Breast epithelium (tissue), 4 donors: Measurements from ENCODE around the gene KIAA0319L. TPM values are rescaled to one million over a fixed set of nuclear protein-coding genes. Genes with fewer than 3 reads are reported as not detected.

Experiments used
- DNase-seq, 2 donors: peaks; one replicate each; pipeline ENCODE4 v3.0.0-alpha.2; 2019; ENCODE audit warnings: low spot score in 2 of 2
- H3K27ac ChIP-seq, 2 donors: fragments of 200-600 bp; sonication (generic) in 1 of 2; one replicate each; pipeline ENCODE4 v1.5.1; 2016 to 2019; ENCODE audit warnings: mild to moderate bottlenecking in 1 of 2
- H3K27me3 ChIP-seq, 2 donors: fragments of 200-600 bp; sonication (generic) in 1 of 2; one replicate each; pipeline versions ENCODE4 v1.5.1 to v1.6.0; 2017 to 2019; ENCODE audit warnings: control low read depth in 1 of 2, mild to moderate bottlenecking in 1 of 2
- H3K36me3 ChIP-seq: fragments of 200-600 bp; one replicate; pipeline ENCODE4 v1.5.1; 2019
- H3K4me1 ChIP-seq, 2 donors: fragments of 200-600 bp; sonication (generic); one replicate each; pipeline ENCODE4 v1.5.1; 2016 to 2019; ENCODE audit warnings: control low read depth in 1 of 2
- H3K4me3 ChIP-seq, 3 donors: fragments of 200-600 bp; sonication (generic); 1 replicate in 2 of 3; 2 replicates in 1 of 3; pipeline ENCODE4 v1.5.1; 2016 to 2019; ENCODE audit warnings: mild to moderate bottlenecking in 3 of 3, moderate library complexity in 2 of 3
- H3K9me3 ChIP-seq, 2 donors: fragments of 200-600 bp; sonication (generic) in 1 of 2; one replicate each; pipeline ENCODE4 v1.5.1; 2016 to 2019; ENCODE audit warnings: control low read depth in 1 of 2
- POLR2A ChIP-seq: fragments of 450-650 bp; IDR thresholded peaks from one replicate; pipeline ENCODE4 v1.6.1; 2016; ENCODE audit warnings: antibody characterized with exemption, mild to moderate bottlenecking, moderate library complexity
- POLR2AphosphoS5 ChIP-seq, 3 donors: sonication (generic); formaldehyde crosslinking; IDR thresholded peaks; one replicate each; pipeline ENCODE4 v1.6.1; 2017; ENCODE audit warnings: antibody characterized with exemption in 3 of 3
- intact Hi-C: fragments of 100-400 bp; cut with DNase I; formaldehyde crosslinking; loops from one replicate; pipeline ENCODE4 v1.15.1; 2023; ENCODE audit warnings: low total_unique reads
- total RNA-seq, 3 donors: library from RNA; depleted of rRNA; stranded (reverse); fragments of >200 nt; gene quantifications; one replicate each; pipeline ENCODE4 v1.1.0, GENCODE V29; 2016
- TF ChIP-seq, protein P1 (sequence below), 3 donors: fragments of 450-650 bp; IDR thresholded peaks; one replicate each; pipeline ENCODE4 v1.5.1; 2016 to 2017; ENCODE audit warnings: antibody characterized with exemption in 3 of 3, mild to moderate bottlenecking in 3 of 3, moderate library complexity in 3 of 3

KIAA0319L gene
- total RNA-seq, 3 donors from 2014 or later = 49.0 to 104 (median 103) TPM

DNA sequence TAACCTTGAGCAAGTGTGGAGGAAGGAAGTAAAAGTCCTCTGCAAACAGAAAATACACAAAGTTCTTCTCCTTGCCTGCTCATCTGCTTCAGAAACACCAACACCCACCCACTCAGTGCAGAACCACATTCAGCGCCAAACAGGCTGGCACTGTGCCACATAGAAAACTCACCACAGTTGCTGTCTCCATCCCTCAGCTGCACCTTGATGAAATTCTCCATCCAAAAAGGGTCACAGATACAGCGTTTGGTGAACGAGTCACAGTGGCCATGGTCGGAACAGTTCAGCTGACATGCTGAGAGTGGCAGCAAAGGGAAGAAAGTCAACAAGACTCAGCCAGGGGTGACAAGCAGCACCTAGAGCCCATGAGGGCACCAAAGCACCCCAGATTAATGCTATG lies 114.5 kb downstream of the KIAA0319L start:
- peak overlapping the region in 1 of 2 donors; percentile 28 for H3K27ac ChIP-seq
- no peak for DNase-seq
- intact Hi-C loops = loop anchor here (10.0 kb wide), 1 partner anchor 122 kb away; no protein-coding TSS in a partner anchor

DNA sequence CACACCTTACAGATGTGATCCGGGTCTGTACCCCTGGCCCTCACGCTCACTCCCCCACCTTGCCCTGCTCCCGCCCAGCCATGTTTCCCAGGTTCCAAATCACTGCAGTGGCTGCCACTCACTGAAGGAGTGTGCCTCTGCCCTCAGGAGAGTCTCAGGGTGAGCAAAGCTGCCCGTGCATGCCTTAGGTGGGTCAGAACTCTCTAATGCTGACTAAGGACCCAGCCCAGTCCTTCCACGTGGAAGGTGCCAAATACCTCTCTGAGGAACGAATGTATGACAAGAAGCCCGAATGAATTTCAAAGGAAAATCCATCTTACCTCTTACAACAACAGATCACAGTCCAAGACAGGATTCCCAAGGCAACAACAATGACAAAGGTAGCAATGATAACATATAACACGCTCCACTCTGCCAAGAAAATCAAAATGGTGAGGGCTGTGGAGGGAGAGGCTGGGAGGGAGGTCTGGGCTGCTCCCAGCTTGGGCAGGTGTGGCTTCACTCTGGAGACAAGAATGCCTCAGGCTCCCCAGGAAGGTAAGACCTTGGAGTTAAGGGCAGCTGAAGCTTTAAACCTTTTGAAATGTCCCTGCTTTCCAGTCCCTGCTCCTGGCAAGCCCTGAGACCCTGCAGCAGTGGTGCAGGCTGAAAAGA lies 115.2 kb downstream of the KIAA0319L start:
- intact Hi-C loops = loop anchor here (10.0 kb wide), 1 partner anchor 123 kb away; no protein-coding TSS in a partner anchor
- Histone ChIP-seq H3K4me1 (no peaks in the 10 kb centered on the region), H3K9me3 (no peaks in the 10 kb centered on the region), H3K36me3 (no peaks in the 10 kb centered on the region), H3K27ac (peak overlapping the region in 1 of 2 donors; percentile 28), H3K4me3 (no peak overlapping the region), H3K27me3 (no peaks in the 10 kb centered on the region)
- DNase-seq = no peak
- TF ChIP-seq, protein P1, sequence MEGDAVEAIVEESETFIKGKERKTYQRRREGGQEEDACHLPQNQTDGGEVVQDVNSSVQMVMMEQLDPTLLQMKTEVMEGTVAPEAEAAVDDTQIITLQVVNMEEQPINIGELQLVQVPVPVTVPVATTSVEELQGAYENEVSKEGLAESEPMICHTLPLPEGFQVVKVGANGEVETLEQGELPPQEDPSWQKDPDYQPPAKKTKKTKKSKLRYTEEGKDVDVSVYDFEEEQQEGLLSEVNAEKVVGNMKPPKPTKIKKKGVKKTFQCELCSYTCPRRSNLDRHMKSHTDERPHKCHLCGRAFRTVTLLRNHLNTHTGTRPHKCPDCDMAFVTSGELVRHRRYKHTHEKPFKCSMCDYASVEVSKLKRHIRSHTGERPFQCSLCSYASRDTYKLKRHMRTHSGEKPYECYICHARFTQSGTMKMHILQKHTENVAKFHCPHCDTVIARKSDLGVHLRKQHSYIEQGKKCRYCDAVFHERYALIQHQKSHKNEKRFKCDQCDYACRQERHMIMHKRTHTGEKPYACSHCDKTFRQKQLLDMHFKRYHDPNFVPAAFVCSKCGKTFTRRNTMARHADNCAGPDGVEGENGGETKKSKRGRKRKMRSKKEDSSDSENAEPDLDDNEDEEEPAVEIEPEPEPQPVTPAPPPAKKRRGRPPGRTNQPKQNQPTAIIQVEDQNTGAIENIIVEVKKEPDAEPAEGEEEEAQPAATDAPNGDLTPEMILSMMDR (IDR thresholded peaks at IDR 0.05) = no peak
- TF ChIP-seq POLR2A = no peak
- TF ChIP-seq POLR2AphosphoS5 (IDR thresholded peaks at IDR 0.05) = no peak

More for the DNA sequence above, 114.5 kb downstream of the KIAA0319L start:
- TF ChIP-seq POLR2A (no peak), POLR2AphosphoS5 (IDR thresholded peaks at IDR 0.05) (no peak)
- TF ChIP-seq, protein P1 (IDR thresholded peaks at IDR 0.05) = no peak
- Histone ChIP-seq H3K4me3 (no peak overlapping the region), H3K36me3 (no peaks in the 10 kb centered on the region), H3K27me3 (no peaks in the 10 kb centered on the region), H3K9me3 (no peaks in the 10 kb centered on the region), H3K4me1 (no peaks in the 10 kb centered on the region)

GRCh38 chr1:35439626-35440025 lies 117.6 kb downstream of the KIAA0319L start:
- Histone ChIP-seq H3K27me3 (no peaks in the 10 kb centered on the region), H3K36me3 (peaks cover 10% of the 10 kb centered on the region), H3K4me3 (no peak overlapping the region), H3K9me3 (no peaks in the 10 kb centered on the region), H3K27ac (no peak overlapping the region), H3K4me1 (no peaks in the 10 kb centered on the region)
- DNase-seq = no peak
- TF ChIP-seq POLR2A = no peak
- TF ChIP-seq, protein P1 (IDR thresholded peaks at IDR 0.05) = no peak
- TF ChIP-seq POLR2AphosphoS5 (IDR thresholded peaks at IDR 0.05) = no peak
- intact Hi-C loops = loop anchor here (10.0 kb wide), 1 partner anchor 125 kb away; no protein-coding TSS in a partner anchor

DNA sequence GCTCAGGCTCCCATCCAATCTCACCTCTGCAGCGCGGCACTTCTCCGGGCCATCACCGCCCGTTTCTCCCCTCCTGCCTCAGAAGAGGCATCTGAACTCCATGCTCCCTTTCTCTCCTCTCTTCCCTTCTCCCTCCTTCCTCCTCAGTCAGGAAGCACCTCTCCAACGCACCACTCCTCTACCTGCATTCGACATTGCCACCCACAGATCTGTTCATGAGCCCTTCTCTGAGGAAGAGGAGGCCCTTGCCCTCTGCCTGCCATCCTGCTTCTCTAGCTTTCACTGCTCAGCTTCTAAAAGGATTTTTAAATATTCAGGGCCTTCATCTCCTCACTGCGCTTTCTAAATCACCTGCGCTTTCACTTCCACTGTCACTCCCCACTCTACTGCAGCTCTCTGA lies 120.0 kb downstream of the KIAA0319L start:
- H3K4me3 ChIP-seq = no peak overlapping the region
- DNase-seq = no peak
- no peaks in the 10 kb centered on the region for H3K4me1 ChIP-seq
- peaks cover 13% of the 10 kb centered on the region for H3K36me3 ChIP-seq
- H3K27me3 ChIP-seq = no peaks in the 10 kb centered on the region
- TF ChIP-seq, protein P1 (IDR thresholded peaks at IDR 0.05) = no peak
- TF ChIP-seq POLR2AphosphoS5 (IDR thresholded peaks at IDR 0.05) = no peak
- no peak for TF ChIP-seq POLR2A
- H3K27ac ChIP-seq = no peak overlapping the region
- intact Hi-C loops = no loop called here
- no peaks in the 10 kb centered on the region for H3K9me3 ChIP-seq

DNA sequence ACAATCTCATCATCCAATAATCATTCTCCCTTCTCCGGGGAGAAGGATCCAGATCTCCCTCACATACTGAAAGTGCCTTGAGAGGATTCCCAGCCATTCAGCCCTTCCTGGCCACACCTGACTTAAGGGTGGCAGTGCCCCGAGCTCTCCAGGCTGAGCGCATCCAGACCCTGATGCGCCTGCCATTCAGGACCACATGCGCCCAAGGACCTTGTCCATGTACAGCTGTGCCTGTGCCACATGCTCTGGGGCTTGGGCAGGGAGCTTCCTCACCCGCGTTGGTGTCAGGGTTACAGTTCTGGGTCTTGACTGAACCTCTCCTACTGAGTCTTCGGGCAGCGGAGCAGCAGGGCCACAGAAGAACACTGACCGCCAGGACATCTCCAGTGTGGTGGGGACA lies 121.1 kb downstream of the KIAA0319L start:
- Histone ChIP-seq H3K9me3 (no peaks in the 10 kb centered on the region), H3K4me1 (no peaks in the 10 kb centered on the region), H3K27me3 (no peaks in the 10 kb centered on the region), H3K36me3 (peaks cover 13% of the 10 kb centered on the region), H3K4me3 (no peak overlapping the region), H3K27ac (no peak overlapping the region)
- TF ChIP-seq, protein P1 (IDR thresholded peaks at IDR 0.05) = no peak
- TF ChIP-seq POLR2A (no peak), POLR2AphosphoS5 (IDR thresholded peaks at IDR 0.05) (no peak)
- DNase-seq = no peak
- intact Hi-C loops = no loop called here
